HCT116 (cell line): ENCODE data around the gene HYAL2. TPM values are rescaled to one million over a fixed set of nuclear protein-coding genes. Genes with fewer than 3 reads are reported as not detected.

ENCODE experiments used
- ATAC-seq: fragments of 200-7000 bp; cut with Tn5 transposase; 2 replicates; pipeline ENCODE4 v1.9.1; 2020; ENCODE audit warnings: mild to moderate bottlenecking, moderate library complexity
- BruUV-seq: library from RNA; stranded (reverse); fragments of 400-500 nt; replicated peaks from 2 replicates; lab custom pipeline; 2021; lab: Mats Ljungman, UMichigan
- CTCF ChIA-PET: fragments of 300-600 bp; sonication (Branson Sonifier 250); formaldehyde crosslinking; loops from one replicate; lab custom pipeline; 2021; ENCODE audit warnings: antibody characterized with exemption; lab: Charles Lee
- POLR2A ChIA-PET: fragments of 300-600, 350-600 bp; sonication (Branson Sonifier 250); formaldehyde crosslinking; loops from one replicate; lab custom pipeline; 2021; ENCODE audit warnings: antibody characterized with exemption; lab: Charles Lee
- RAD21 ChIA-PET, 2 experiments: fragments of 300-600 bp; sonication (Branson Sonifier 250); formaldehyde crosslinking; loops; one replicate each; lab custom pipeline; 2023; ENCODE audit warnings: low total read pairs in 2 of 2; ENCODE audit not compliant: uncharacterized antibody in 2 of 2, unreplicated experiment in 2 of 2, low non-redundant PET in 1 of 2; lab: Charles Lee
- DNase-seq: peaks from one replicate; pipeline ENCODE4 v3.0.0-alpha.2; 2010; ENCODE audit warnings: low read depth, low spot score
- H2AFZ ChIP-seq: fragments of 200-600 bp; shearing (Covaris generic), sonication (generic); 2 replicates; pipeline ENCODE4 v1.6.1; 2017; ENCODE audit warnings: low read depth, mixed run types, mixed read lengths, antibody characterized with exemption, low read length; ENCODE audit not compliant: poor library complexity, severe bottlenecking
- H3K27ac ChIP-seq: 2 replicates; pipeline ENCODE4 v1.5.1; 2012; ENCODE audit warnings: low read depth, low read length
- H3K27me3 ChIP-seq: fragments of 200-600 bp; sonication (generic); 2 replicates; pipeline ENCODE4 v1.6.1; 2016; ENCODE audit warnings: mixed run types, low read length, mixed read lengths; ENCODE audit not compliant: insufficient read depth
- H3K36me3 ChIP-seq, 2 experiments: fragments of 200-500 bp in 1 of 2; fragments of 200-600 bp in 1 of 2; sonication (Bioruptor generic) in 1 of 2; sonication (generic) in 1 of 2; 2 replicates each; pipeline versions ENCODE4 v1.5.1 to v1.6.1; 2014 to 2016; ENCODE audit warnings: low read length in 2 of 2, inconsistent platforms in 1 of 2, mixed read lengths in 1 of 2, mixed run types in 1 of 2; ENCODE audit not compliant: insufficient read depth in 2 of 2, control insufficient read depth in 1 of 2
- H3K4me1 ChIP-seq, 2 experiments: fragments of 200-600 bp in 1 of 2; sonication (generic) in 1 of 2; 2 replicates each; pipeline versions ENCODE4 v1.5.1 to v1.6.1; 2012 to 2017; ENCODE audit warnings: low read length in 2 of 2, inconsistent platforms in 1 of 2, mild to moderate bottlenecking in 1 of 2, mixed read lengths in 1 of 2, mixed run types in 1 of 2, moderate library complexity in 1 of 2; ENCODE audit not compliant: insufficient read depth in 2 of 2, control insufficient read depth in 1 of 2
- H3K4me2 ChIP-seq: fragments of 200-600 bp; sonication (generic); 2 replicates; pipeline ENCODE4 v1.6.1; 2017; ENCODE audit warnings: mixed run types, low read length, mixed read lengths
- H3K4me3 ChIP-seq, 2 experiments: fragments of 200-600 bp in 1 of 2; sonication (generic) in 1 of 2; replicated peaks in 1 of 2; 2 replicates each; pipeline ENCODE4 v1.5.1; 2011 to 2016; ENCODE audit warnings: low read length in 2 of 2, control low read depth in 1 of 2, low read depth in 1 of 2, mild to moderate bottlenecking in 1 of 2, mixed read lengths in 1 of 2, mixed run types in 1 of 2
- H3K79me2 ChIP-seq: fragments of 200-600 bp; sonication (generic); 2 replicates; pipeline ENCODE4 v1.6.1; 2017; ENCODE audit warnings: mild to moderate bottlenecking, mixed run types, low read length, moderate library complexity, mixed read lengths; ENCODE audit not compliant: insufficient read depth
- H3K9ac ChIP-seq: fragments of 200-600 bp; sonication (generic); 2 replicates; pipeline ENCODE4 v1.6.1; 2016; ENCODE audit warnings: low read length, mixed read lengths
- H3K9me2 ChIP-seq: fragments of 200-600 bp; sonication (generic), shearing (Covaris generic); 2 replicates; pipeline ENCODE4 v1.6.1; 2017; ENCODE audit warnings: mixed run types, mild to moderate bottlenecking, moderate library complexity; ENCODE audit not compliant: insufficient read depth
- H3K9me3 ChIP-seq, 2 experiments: fragments of 200-500 bp in 1 of 2; fragments of 200-600 bp in 1 of 2; sonication (Bioruptor generic) in 1 of 2; sonication (generic) in 1 of 2; 2 replicates each; pipeline ENCODE4 v1.6.1; 2014 to 2017; ENCODE audit warnings: low read length in 2 of 2, mixed read lengths in 2 of 2, inconsistent platforms in 1 of 2, low read depth in 1 of 2, mild to moderate bottlenecking in 1 of 2, mixed run types in 1 of 2, moderate library complexity in 1 of 2; ENCODE audit not compliant: control insufficient read depth in 1 of 2, insufficient read depth in 1 of 2
- H4K20me1 ChIP-seq: fragments of 200-600 bp; sonication (generic), shearing (Covaris generic); 2 replicates; pipeline ENCODE4 v1.6.1; 2017; ENCODE audit warnings: mixed run types, mild to moderate bottlenecking, moderate library complexity; ENCODE audit not compliant: insufficient read depth
- CBX3 ChIP-seq: IDR thresholded peaks from 2 replicates; pipeline ENCODE4 v1.6.1; 2012; ENCODE audit warnings: low read depth
- EZH2 ChIP-seq: fragments of 200-600 bp; sonication (generic); IDR thresholded peaks from 2 replicates; pipeline ENCODE4 v1.6.1; 2017; ENCODE audit warnings: antibody characterized with exemption, mixed run types
- EZH2phosphoT487 ChIP-seq: fragments of 200-600 bp; IDR thresholded peaks from 2 replicates; pipeline ENCODE4 v1.6.1; 2018; ENCODE audit warnings: antibody characterized with exemption, borderline replicate concordance
- FOSL1 ChIP-seq: IDR thresholded peaks from 2 replicates; pipeline ENCODE4 v1.6.1; 2012; ENCODE audit warnings: low read depth
- POLR2A ChIP-seq: IDR thresholded peaks from 2 replicates; pipeline ENCODE4 v1.7.0; 2011; ENCODE audit warnings: borderline replicate concordance; ENCODE audit not compliant: insufficient read depth, insufficient read length; ENCODE audit errors: extremely low read depth
- POLR2AphosphoS5 ChIP-seq: IDR thresholded peaks from 2 replicates; pipeline ENCODE4 v1.6.1; 2011; ENCODE audit warnings: mild to moderate bottlenecking, low read depth, low read length, moderate library complexity
- RAD21 ChIP-seq: IDR thresholded peaks from 2 replicates; pipeline ENCODE4 v1.6.1; 2012; ENCODE audit warnings: low read depth, mild to moderate bottlenecking
- SIN3A ChIP-seq: IDR thresholded peaks from 2 replicates; pipeline ENCODE4 v1.6.1; 2012; ENCODE audit warnings: low read depth
- SP1 ChIP-seq: IDR thresholded peaks from 2 replicates; pipeline ENCODE4 v1.6.1; 2012; ENCODE audit warnings: low read depth
- YY1 ChIP-seq: IDR thresholded peaks from 2 replicates; pipeline ENCODE4 v1.6.1; 2011; ENCODE audit warnings: low read length, low read depth, moderate library complexity, mild to moderate bottlenecking; ENCODE audit not compliant: insufficient replicate concordance; ENCODE audit errors: extremely low read depth
- ZNF274 ChIP-seq: fragments of 200-500 bp; sonication (Bioruptor generic); IDR thresholded peaks from 2 replicates; pipeline ENCODE4 v1.6.1; 2014; ENCODE audit warnings: mild to moderate bottlenecking, low read depth, low read length, inconsistent platforms
- intact Hi-C: fragments of 100-400 bp; cut with micrococcal nuclease; formaldehyde crosslinking; loops from 2 replicates; pipeline ENCODE4 v1.10.0; 2022
- total RNA-seq: library from RNA; stranded (reverse); gene quantifications from one replicate; pipeline ENCODE4 v1.2.1, GENCODE V29; 2021; ENCODE audit not compliant: unreplicated experiment
- TF ChIP-seq, protein P1 (sequence below): IDR thresholded peaks from 2 replicates; pipeline ENCODE4 v1.6.1; 2012
- TF ChIP-seq, protein P2 (sequence below): IDR thresholded peaks from 2 replicates; pipeline ENCODE4 v1.6.1; 2012; ENCODE audit warnings: low read depth
- TF ChIP-seq, protein P3 (sequence below): IDR thresholded peaks from 2 replicates; pipeline ENCODE4 v1.6.1; 2012
- TF ChIP-seq, protein P4 (sequence below): IDR thresholded peaks from 2 replicates; pipeline ENCODE4 v1.6.1; 2011; ENCODE audit warnings: mild to moderate bottlenecking, low read length, moderate library complexity; ENCODE audit not compliant: insufficient replicate concordance; ENCODE audit errors: extremely low read depth
- TF ChIP-seq, protein P5 (sequence below), 3 experiments: fragments of 200-600 bp in 1 of 3; sonication (generic) in 1 of 3; IDR thresholded peaks in 2 of 3; conservative IDR thresholded peaks in 1 of 3; 2 replicates each; pipeline ENCODE4 v1.5.1; 2012 to 2017; ENCODE audit warnings: low read depth in 2 of 3, low read length in 2 of 3, antibody characterized with exemption in 1 of 3, borderline replicate concordance in 1 of 3, control low read depth in 1 of 3, mild to moderate bottlenecking in 1 of 3, mixed read lengths in 1 of 3, mixed run types in 1 of 3, moderate library complexity in 1 of 3; ENCODE audit not compliant: insufficient read depth in 1 of 3

HYAL2 gene
- total RNA-seq, 1 experiment from 2014 or later: 42.2 TPM

DNA sequence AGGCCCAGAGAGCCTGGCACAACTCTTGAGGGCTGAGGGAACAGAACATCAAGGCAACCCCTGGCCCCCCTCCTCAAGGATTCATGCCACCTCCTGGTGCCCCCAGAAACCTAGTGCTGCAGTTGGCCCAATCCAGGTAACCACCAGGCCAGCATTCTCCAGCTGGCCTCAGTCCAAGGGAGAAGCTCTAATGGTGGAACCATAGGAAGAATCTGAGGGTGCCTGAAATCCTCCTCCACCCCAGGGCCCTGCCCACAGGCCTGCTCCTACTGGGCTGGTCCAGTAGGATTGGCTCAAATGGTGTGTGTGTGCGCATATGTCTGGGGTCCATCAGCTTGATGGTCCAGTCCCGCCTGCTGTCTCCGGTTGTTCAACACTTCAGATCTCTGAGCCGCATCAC, 7.7 kb downstream of the HYAL2 start:
- Histone ChIP-seq H4K20me1 (no peaks in the 10 kb centered on the region), H3K27me3 (no peaks in the 10 kb centered on the region), H3K4me2 (0 out of 2 replicates have a peak overlapping the region, but pooled peaks have one; percentile 92), H3K4me3 (no peak overlapping the region), H3K9ac (no peak overlapping the region), H3K27ac (no peak overlapping the region), H2AFZ (no peak overlapping the region), H3K79me2 (peaks cover 39% of the 10 kb centered on the region), H3K9me2 (no peaks in the 10 kb centered on the region), H3K4me1 (peaks cover 55 to 74% of the 10 kb centered on the region in 2 experiments), H3K36me3 (peaks cover 2 to 17% of the 10 kb centered on the region in 2 experiments; a peak in 1 of 4 replicates), H3K9me3 (no peaks in the 10 kb centered on the region)
- intact Hi-C loops: no loop called here
- ChIA-PET POLR2A (interaction anchor here (1.6 to 2.1 kb wide), 3 partner anchors 12 to 23 kb away, joined by 5 to 8 read pairs (median 5); partner anchors contain the start of genes HYAL1, HYAL3, IFRD2 and NAA80), CTCF (no interaction called here), RAD21 (no interaction called here)
- ATAC-seq (no peak), DNase-seq (no peak)
- BruUV-seq: no TSS peak
- TF ChIP-seq EZH2 (no peak), RAD21 (no peak), ZNF274 (no peak), SIN3A (no peak), EZH2phosphoT487 (no peak), CBX3 (no peak), POLR2A (no peak), SP1 (no peak), YY1 (no peak), FOSL1 (no peak), POLR2AphosphoS5 (no peak)
- TF ChIP-seq, protein P1, sequence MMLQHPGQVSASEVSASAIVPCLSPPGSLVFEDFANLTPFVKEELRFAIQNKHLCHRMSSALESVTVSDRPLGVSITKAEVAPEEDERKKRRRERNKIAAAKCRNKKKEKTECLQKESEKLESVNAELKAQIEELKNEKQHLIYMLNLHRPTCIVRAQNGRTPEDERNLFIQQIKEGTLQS: no peak
- TF ChIP-seq, protein P2, sequence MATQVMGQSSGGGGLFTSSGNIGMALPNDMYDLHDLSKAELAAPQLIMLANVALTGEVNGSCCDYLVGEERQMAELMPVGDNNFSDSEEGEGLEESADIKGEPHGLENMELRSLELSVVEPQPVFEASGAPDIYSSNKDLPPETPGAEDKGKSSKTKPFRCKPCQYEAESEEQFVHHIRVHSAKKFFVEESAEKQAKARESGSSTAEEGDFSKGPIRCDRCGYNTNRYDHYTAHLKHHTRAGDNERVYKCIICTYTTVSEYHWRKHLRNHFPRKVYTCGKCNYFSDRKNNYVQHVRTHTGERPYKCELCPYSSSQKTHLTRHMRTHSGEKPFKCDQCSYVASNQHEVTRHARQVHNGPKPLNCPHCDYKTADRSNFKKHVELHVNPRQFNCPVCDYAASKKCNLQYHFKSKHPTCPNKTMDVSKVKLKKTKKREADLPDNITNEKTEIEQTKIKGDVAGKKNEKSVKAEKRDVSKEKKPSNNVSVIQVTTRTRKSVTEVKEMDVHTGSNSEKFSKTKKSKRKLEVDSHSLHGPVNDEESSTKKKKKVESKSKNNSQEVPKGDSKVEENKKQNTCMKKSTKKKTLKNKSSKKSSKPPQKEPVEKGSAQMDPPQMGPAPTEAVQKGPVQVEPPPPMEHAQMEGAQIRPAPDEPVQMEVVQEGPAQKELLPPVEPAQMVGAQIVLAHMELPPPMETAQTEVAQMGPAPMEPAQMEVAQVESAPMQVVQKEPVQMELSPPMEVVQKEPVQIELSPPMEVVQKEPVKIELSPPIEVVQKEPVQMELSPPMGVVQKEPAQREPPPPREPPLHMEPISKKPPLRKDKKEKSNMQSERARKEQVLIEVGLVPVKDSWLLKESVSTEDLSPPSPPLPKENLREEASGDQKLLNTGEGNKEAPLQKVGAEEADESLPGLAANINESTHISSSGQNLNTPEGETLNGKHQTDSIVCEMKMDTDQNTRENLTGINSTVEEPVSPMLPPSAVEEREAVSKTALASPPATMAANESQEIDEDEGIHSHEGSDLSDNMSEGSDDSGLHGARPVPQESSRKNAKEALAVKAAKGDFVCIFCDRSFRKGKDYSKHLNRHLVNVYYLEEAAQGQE: no peak
- TF ChIP-seq, protein P3, sequence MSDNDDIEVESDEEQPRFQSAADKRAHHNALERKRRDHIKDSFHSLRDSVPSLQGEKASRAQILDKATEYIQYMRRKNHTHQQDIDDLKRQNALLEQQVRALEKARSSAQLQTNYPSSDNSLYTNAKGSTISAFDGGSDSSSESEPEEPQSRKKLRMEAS: no peak
- TF ChIP-seq, protein P4, sequence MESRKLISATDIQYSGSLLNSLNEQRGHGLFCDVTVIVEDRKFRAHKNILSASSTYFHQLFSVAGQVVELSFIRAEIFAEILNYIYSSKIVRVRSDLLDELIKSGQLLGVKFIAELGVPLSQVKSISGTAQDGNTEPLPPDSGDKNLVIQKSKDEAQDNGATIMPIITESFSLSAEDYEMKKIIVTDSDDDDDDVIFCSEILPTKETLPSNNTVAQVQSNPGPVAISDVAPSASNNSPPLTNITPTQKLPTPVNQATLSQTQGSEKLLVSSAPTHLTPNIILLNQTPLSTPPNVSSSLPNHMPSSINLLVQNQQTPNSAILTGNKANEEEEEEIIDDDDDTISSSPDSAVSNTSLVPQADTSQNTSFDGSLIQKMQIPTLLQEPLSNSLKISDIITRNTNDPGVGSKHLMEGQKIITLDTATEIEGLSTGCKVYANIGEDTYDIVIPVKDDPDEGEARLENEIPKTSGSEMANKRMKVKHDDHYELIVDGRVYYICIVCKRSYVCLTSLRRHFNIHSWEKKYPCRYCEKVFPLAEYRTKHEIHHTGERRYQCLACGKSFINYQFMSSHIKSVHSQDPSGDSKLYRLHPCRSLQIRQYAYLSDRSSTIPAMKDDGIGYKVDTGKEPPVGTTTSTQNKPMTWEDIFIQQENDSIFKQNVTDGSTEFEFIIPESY: no peak
- TF ChIP-seq, protein P5, sequence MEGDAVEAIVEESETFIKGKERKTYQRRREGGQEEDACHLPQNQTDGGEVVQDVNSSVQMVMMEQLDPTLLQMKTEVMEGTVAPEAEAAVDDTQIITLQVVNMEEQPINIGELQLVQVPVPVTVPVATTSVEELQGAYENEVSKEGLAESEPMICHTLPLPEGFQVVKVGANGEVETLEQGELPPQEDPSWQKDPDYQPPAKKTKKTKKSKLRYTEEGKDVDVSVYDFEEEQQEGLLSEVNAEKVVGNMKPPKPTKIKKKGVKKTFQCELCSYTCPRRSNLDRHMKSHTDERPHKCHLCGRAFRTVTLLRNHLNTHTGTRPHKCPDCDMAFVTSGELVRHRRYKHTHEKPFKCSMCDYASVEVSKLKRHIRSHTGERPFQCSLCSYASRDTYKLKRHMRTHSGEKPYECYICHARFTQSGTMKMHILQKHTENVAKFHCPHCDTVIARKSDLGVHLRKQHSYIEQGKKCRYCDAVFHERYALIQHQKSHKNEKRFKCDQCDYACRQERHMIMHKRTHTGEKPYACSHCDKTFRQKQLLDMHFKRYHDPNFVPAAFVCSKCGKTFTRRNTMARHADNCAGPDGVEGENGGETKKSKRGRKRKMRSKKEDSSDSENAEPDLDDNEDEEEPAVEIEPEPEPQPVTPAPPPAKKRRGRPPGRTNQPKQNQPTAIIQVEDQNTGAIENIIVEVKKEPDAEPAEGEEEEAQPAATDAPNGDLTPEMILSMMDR (IDR thresholded peaks at IDR 0.05 in 2 of 3, conservative IDR thresholded peaks at IDR 0.05 in 1 of 3; ENCODE audit: borderline replicate concordance in 1 of 3, insufficient read depth in 1 of 3, low read depth in 2 of 3, low read length in 2 of 3): no peak
